Activated CD4-positive, alpha-beta T cell treated with anti-CD3 and anti-CD28 coated beads, Interleukin-2, amount 50 U/mL, for 16 hours (primary cell): ENCODE results near the gene PDLIM5.
"Not testable (repeated sequence)": the region's sequence is repeated elsewhere in the genome, so short reads cannot be mapped to it uniquely, and the experiment has no call there.

Experiments
- DNase-seq: peaks from one replicate; pipeline ENCODE4 v3.0.0-alpha.2; 2020

PDLIM5 gene

GRCh38 chr4:94613248-94613647, 161.5 kb downstream of the PDLIM5 start:
- no peak for DNase-seq

- DNase-seq = no peak
These were observed 163.7 kb downstream of the PDLIM5 start for GRCh38 chr4:94615451-94615850.

- DNase-seq = peak; percentile 40
These were observed 169.8 kb downstream of the PDLIM5 start for GRCh38 chr4:94621491-94622080.

- no peak for DNase-seq
These were observed 171.6 kb downstream of the PDLIM5 start for GRCh38 chr4:94623126-94623911.

GRCh38 chr4:94626942-94627341, 175.2 kb downstream of the PDLIM5 start:
- DNase-seq = no peak

- not testable (repeated sequence) for DNase-seq
These were observed 177.3 kb downstream of the PDLIM5 start for GRCh38 chr4:94629058-94629457.

GRCh38 chr4:94629837-94630236, 178.1 kb downstream of the PDLIM5 start:
- DNase-seq = no peak

- DNase-seq = no peak
These were observed 182.5 kb downstream of the PDLIM5 start for GRCh38 chr4:94634271-94634670.

GRCh38 chr4:94635177-94635576, 183.4 kb downstream of the PDLIM5 start:
- no peak for DNase-seq

- DNase-seq = no peak
These were observed 184.3 kb downstream of the PDLIM5 start for GRCh38 chr4:94636004-94636403.

- no peak for DNase-seq
These were observed 187.6 kb downstream of the PDLIM5 start for GRCh38 chr4:94639298-94639697.

GRCh38 chr4:94640151-94640550, 188.4 kb downstream of the PDLIM5 start:
- DNase-seq = no peak

GRCh38 chr4:94641702-94642560, 190.2 kb downstream of the PDLIM5 start:
- DNase-seq = no peak

- no peak for DNase-seq
These were observed 190.8 kb downstream of the PDLIM5 start for GRCh38 chr4:94642561-94642866.

GRCh38 chr4:94648699-94649098, 197.0 kb downstream of the PDLIM5 start:
- no peak for DNase-seq

- no peak for DNase-seq
These were observed 197.8 kb downstream of the PDLIM5 start for GRCh38 chr4:94649381-94650133.

- no peak for DNase-seq
These were observed 198.4 kb downstream of the PDLIM5 start for GRCh38 chr4:94650134-94650495.

GRCh38 chr4:94650690-94651089, 198.9 kb downstream of the PDLIM5 start:
- DNase-seq = no peak

GRCh38 chr4:94653095-94653649, 201.4 kb downstream of the PDLIM5 start:
- DNase-seq = no peak

GRCh38 chr4:94653984-94654609, 202.4 kb downstream of the PDLIM5 start:
- DNase-seq = no peak

GRCh38 chr4:94654714-94655113, 203.0 kb downstream of the PDLIM5 start:
- no peak for DNase-seq

- no peak for DNase-seq
These were observed 208.9 kb downstream of the PDLIM5 start for GRCh38 chr4:94660614-94661013.
